ENCODE results near the gene HYAL3.
"Not testable (repeated sequence)": the region's sequence is repeated elsewhere in the genome, so short reads cannot be mapped to it uniquely, and the experiment has no call there.

The HYAL3 gene

GRCh38 chr3:50292159-50293078 is 6.8 kb downstream of the HYAL3 start, which contains the start of gene IFRD2:
Gene IFRD2, minus strand, starts transcription at chr3:50292429. Its CDS starts 155 bp downstream, at chr3:50292274.
- in situ Hi-C loops (cut with MboI; ENCODE audit: low sequenced_read_pairs), result no loop called here

- in situ Hi-C loops (cut with MboI; ENCODE audit: low sequenced_read_pairs), result no loop called here
Measured at GRCh38 chr3:50290161-50290641, 9.0 kb downstream of the HYAL3 start.

GRCh38 chr3:50289130-50289529 is 10.1 kb downstream of the HYAL3 start:
- in situ Hi-C loops (cut with MboI; ENCODE audit: low sequenced_read_pairs), result no loop called here

- in situ Hi-C loops (cut with MboI; ENCODE audit: low sequenced_read_pairs), result no loop called here
Measured at GRCh38 chr3:50288387-50289007, 10.7 kb downstream of the HYAL3 start.

GRCh38 chr3:50287262-50287661 is 11.9 kb downstream of the HYAL3 start:
- in situ Hi-C loops (cut with MboI; ENCODE audit: low sequenced_read_pairs), result no loop called here

- in situ Hi-C loops (cut with MboI; ENCODE audit: low sequenced_read_pairs), result no loop called here
Measured at GRCh38 chr3:50286322-50287227, 12.6 kb downstream of the HYAL3 start.

- in situ Hi-C loops (cut with MboI; ENCODE audit: low sequenced_read_pairs), result not testable (repeated sequence)
Measured at GRCh38 chr3:50284121-50284520, 15.1 kb downstream of the HYAL3 start.

- in situ Hi-C loops (cut with MboI; ENCODE audit: low sequenced_read_pairs), result no loop called here
Measured at GRCh38 chr3:50279255-50280016, 19.8 kb downstream of the HYAL3 start.

GRCh38 chr3:50278880-50279224 is 20.4 kb downstream of the HYAL3 start, which contains the start of gene LSMEM2:
Gene LSMEM2, plus strand, starts transcription at chr3:50279087. Its CDS starts 27 bp downstream, at chr3:50279114.
- in situ Hi-C loops (cut with MboI; ENCODE audit: low sequenced_read_pairs), result no loop called here

GRCh38 chr3:50278123-50278879 is 20.9 kb downstream of the HYAL3 start:
- in situ Hi-C loops (cut with MboI; ENCODE audit: low sequenced_read_pairs), result no loop called here

GRCh38 chr3:50276762-50277101 is 22.5 kb downstream of the HYAL3 start:
- in situ Hi-C loops (cut with MboI; ENCODE audit: low sequenced_read_pairs), result no loop called here

GRCh38 chr3:50275996-50276761 is 23.0 kb downstream of the HYAL3 start:
- in situ Hi-C loops (cut with MboI; ENCODE audit: low sequenced_read_pairs), result no loop called here

GRCh38 chr3:50275141-50275995 is 23.8 kb downstream of the HYAL3 start:
- in situ Hi-C loops (cut with MboI; ENCODE audit: low sequenced_read_pairs), result no loop called here

GRCh38 chr3:50274371-50275104 is 24.7 kb downstream of the HYAL3 start:
- in situ Hi-C loops (cut with MboI; ENCODE audit: low sequenced_read_pairs), result no loop called here

GRCh38 chr3:50273689-50274065 is 25.5 kb downstream of the HYAL3 start:
- in situ Hi-C loops (cut with MboI; ENCODE audit: low sequenced_read_pairs), result no loop called here

GRCh38 chr3:50272911-50273688 is 26.1 kb downstream of the HYAL3 start:
- in situ Hi-C loops (cut with MboI; ENCODE audit: low sequenced_read_pairs), result no loop called here

GRCh38 chr3:50272538-50272910 is 26.7 kb downstream of the HYAL3 start:
- in situ Hi-C loops (cut with MboI; ENCODE audit: low sequenced_read_pairs), result not testable (repeated sequence)

Data from HL-60/S4 treated with phorbol 12-myristate 13-acetate at 8.2 ng/mL for 4 days and 3 days (cell line).